ENCODE data around the gene ECEL1.
"Not testable (repeated sequence)": the region's sequence is repeated elsewhere in the genome, so short reads cannot be mapped to it uniquely, and the experiment has no call there.

Gene ECEL1

GRCh38 chr2:232487385-232488096, at the start of gene ECEL1:
Gene ECEL1, minus strand, starts transcription at chr2:232487834. Its CDS starts 1,181 bp downstream, at chr2:232486653.
- no peak for DNase-seq (ENCODE audit: low read depth, low spot score)

DNA sequence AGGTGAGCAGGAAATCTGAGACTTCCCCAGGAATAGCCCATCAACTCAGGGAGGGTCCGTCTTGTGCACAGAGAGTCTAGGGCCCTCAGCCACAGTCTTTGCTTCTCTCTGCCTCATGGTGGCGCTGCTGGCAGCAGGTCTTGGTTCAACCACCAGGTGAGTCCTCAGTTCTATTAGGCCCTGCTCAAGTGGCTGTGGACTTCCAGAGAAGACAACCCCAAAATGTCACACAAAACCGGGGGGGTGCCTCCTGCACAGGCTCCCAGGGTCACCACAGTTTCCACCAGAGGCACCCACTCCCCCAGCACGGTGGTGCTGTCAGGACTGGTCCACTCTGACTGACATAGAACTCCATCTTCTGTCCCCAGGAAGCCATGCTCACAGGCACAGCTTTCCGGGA, 49.4 kb upstream of the ECEL1 start:
- DNase-seq (ENCODE audit: low read depth, low spot score) = peak; percentile 53

DNA sequence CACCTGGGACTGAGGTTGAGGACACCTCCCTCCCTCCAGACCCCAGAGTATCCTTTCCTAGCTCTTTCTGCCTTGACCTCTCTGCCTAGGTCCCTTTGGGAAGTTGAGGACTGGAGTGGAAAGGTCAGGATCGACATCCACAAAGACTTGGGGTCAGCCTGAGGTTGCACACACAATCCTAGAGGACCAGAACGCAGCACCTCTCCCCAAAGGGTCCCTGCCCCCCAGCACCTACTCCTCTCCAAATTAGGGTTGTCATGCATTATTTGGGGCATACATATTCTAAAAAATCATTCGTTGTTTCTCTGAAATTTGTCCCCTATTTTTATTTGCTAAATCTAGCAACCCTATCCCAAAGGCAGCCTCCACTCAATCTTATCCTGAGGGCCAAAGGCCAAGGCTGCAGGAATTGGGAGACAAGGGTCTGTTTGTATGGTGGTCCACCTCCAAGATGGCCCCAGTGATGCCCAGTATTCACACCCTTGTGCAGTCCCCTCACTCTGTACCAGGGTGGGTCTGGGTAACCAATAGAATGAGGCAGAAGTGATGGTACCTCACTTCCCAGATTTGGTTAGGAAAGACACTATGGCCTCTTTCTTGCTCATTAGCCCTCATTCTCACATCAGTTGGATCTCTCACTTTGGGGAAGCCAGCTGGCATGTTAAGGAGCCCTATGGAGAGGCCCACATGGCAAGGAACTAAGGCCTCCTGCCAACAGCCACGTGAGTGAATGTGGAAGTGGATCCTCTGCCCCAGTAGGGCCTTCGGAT, 48.3 kb upstream of the ECEL1 start:
- DNase-seq (ENCODE audit: low read depth, low spot score) = no peak

- no peak for DNase-seq (ENCODE audit: low read depth, low spot score)
Observed at GRCh38 chr2:232534940-232535651, 47.5 kb upstream of the ECEL1 start.

GRCh38 chr2:232533944-232534710, 46.5 kb upstream of the ECEL1 start:
- no peak for DNase-seq (ENCODE audit: low read depth, low spot score)

DNA sequence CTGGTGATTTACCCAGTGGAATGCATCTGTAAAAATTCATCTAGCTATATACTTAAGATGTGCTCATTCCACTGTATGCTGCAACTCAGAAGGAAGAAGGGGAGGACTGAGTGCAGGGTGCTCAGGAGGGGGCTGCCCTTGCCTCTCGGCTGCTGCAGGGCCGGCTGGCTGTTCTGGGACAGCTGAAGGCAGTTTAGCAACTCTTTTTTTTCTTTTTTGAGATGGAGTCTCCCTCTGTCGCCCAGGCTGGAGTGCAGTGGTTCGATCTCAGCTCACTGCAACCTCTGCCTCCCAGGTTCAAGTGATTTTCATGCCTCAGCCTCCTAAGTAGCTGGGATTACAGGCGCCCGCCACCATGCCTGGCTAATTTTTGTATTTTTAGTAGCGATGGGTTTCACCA, 45.2 kb upstream of the ECEL1 start:
- DNase-seq (ENCODE audit: low read depth, low spot score) = not testable (repeated sequence)

DNA sequence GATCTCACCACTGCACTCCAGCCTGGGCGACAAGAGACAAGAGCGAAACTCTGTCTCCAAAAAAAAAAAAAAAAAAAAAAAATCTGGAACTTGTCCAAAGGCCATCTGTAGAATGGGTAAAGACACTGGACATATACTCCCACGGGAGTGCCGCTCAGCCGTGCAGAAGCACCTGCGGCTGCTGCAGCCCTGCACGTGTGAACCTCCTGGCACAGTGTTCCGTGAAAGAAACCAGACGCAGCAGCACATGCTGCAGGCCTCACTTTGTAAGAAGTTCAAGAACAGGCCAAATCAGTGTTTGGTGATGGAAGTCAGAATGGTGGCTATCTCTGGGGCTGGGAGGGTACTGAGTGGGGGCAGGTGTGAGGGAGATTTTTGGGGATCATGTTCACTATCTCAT, 44.8 kb upstream of the ECEL1 start:
- DNase-seq (ENCODE audit: low read depth, low spot score) = no peak

DNA sequence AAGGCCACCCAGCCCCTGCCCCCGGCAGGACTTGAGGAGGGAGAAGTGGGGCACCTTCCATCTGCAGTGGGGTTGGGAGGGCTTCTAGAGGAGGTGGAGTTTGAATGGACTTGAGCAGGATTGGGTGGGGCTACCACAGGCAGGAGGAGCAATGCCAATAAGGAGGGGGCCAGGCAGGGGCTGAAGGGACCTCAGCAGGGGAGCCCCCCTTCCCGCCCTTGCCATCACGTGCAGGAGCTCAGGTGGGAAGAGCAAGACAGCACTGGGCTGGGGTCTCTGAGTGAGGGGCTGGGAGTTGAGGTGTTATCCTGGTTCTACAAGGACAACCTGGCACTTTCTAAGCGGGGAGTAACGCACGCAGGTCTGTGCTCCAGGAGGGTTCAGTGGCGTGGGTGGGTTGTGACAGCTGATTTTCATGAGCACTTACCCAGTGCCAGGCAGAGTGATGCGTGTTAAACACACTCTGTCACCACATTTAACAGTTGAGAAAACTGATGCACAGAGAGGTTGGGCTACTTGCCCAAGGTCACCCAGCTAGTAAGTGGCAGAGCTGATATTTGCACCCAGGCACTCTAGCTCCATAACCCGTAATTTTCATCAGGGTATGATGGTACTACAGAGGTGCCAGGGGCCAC, 43.1 kb upstream of the ECEL1 start:
- DNase-seq (ENCODE audit: low read depth, low spot score) = no peak

DNA sequence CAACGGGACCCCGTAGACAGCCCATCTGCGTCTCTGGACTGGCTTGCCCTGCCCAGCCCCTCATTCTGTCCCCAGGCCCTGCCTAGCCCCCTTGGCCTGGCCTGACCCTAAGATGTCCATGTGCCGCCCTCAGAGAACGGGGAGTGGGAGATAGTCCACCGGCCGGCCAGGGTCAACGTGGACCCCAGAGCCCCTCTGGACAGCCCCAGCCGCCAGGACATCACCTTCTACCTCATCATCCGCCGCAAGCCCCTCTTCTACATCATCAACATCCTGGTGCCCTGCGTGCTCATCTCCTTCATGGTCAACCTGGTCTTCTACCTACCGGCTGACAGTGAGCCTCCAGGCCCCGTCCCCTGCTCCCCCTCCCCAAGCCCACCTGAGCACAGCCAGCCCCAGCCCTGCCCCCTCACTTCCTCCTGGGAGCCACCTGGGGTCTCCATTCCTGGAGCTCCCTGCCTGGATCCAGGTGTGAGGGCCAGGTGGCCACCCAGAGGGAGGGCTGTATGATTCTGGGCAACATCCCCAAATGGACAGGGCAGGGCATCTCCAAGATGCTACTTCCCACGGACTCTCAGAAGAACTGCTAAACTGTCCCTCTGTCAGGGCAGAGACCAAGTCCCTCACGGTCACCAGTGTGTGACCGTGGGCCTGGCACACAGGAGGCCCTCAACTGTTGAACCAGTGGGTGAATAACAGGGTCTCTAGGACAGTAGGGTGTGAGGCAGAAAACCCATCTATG, 42.3 kb upstream of the ECEL1 start:
- no peak for DNase-seq (ENCODE audit: low read depth, low spot score)

DNA sequence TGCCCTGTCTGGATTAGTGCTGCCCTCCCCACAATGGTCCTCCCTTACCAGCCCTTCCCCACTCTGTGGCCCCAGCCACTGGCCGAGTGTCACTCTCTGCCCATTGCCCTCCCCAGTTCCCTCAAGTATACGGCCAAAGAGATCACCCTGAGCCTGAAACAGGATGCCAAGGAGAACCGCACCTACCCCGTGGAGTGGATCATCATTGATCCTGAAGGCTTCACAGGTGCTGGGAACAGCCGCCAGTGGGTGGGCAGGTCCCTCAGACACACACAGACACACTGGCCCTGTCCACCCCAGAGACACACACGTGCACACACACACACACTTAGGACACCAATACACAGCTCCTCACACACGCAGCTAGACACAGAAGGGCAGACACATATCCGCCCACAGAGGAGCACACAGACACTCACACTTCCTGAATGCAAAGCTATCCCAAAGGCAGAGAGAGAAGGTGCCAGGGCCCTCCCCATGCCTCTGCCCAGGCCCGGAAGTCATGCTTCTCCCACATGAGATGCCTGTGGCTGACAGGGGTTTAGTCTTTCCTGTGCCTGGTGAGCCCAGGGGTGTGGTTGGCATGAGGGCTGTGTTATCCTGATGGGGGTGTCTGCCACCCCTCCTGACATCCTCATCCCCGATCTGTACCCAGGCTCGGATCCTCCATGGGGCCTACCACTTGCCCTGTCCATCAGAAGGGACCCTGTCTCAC, 41.3 kb upstream of the ECEL1 start:
- no peak for DNase-seq (ENCODE audit: low read depth, low spot score)

GRCh38 chr2:232527905-232528470, 40.4 kb upstream of the ECEL1 start:
- peak; percentile 27 for DNase-seq (ENCODE audit: low read depth, low spot score)

- DNase-seq (ENCODE audit: low read depth, low spot score) = no peak
Observed at GRCh38 chr2:232526372-232526941, 38.8 kb upstream of the ECEL1 start.

GRCh38 chr2:232525791-232526371, 38.2 kb upstream of the ECEL1 start, which contains the start of gene CHRND:
Gene CHRND, plus strand, starts transcription at chr2:232526160. Its CDS starts 56 bp downstream, at chr2:232526216.
- no peak for DNase-seq (ENCODE audit: low read depth, low spot score)

DNA sequence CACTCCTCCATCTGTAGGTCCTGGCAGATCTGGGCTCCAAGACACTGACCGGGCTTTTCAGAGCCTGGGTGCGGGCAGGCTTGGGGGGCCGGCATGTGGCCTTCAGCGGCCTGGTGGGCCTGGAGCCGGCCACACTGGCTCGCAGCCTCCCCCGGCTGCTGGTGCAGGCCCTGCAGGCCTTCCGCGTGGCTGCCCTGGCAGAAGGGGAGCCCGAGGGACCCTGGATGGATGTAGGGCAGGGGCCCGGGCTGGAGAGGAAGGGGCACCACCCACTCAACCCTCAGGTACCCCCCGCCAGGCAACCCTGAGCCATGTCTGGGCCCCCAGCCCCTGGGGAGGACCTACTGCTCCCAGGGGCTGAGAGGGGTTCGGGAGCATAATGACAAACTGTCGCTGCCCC, 37.6 kb upstream of the ECEL1 start:
- no peak for DNase-seq (ENCODE audit: low read depth, low spot score)

DNA sequence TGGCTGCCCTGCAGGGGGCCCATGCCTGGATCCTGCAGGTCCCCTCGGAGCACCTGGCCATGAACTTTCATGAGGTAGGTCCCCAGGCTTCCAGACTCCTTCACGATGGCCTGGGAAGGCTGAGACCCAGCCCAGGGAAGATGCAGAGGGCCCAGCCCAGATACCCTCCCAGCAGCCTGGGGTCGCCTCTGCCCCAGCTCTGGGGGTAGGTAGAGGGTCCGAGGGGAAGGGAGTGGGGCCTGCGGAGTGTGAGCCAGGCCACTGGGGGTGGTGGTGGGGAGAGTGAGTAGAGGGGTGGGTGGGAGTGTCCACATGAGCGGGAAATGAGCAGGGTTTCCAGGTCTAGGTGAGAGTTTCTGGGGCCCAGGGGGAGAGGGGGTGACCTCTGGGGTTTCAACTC, 37.1 kb upstream of the ECEL1 start:
- no peak for DNase-seq (ENCODE audit: low read depth, low spot score)

GRCh38 chr2:232523682-232524597, 36.3 kb upstream of the ECEL1 start:
- peak; percentile 80 for DNase-seq (ENCODE audit: low read depth, low spot score)

DNA sequence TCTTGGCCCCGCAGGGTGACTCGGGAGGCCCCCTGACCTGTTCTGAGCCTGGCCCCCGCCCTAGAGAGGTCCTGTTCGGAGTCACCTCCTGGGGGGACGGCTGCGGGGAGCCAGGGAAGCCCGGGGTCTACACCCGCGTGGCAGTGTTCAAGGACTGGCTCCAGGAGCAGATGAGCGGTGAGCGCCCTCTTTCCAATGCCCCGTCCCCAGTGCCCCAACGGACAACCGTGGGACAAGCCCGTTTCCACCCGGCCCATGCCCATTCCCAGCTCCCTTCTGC, 35.7 kb upstream of the ECEL1 start:
- DNase-seq (ENCODE audit: low read depth, low spot score) = no peak
